Astrocyte of the hippocampus (primary cell): ENCODE results near the gene CNKSR3.

ENCODE experiments used
- DNase-seq: peaks from one replicate; pipeline ENCODE4 v3.0.0; 2011; ENCODE audit warnings: low read depth, low spot score

Gene CNKSR3

GRCh38 chr6:154457046-154457713 lies 53.3 kb downstream of the CNKSR3 start:
- peak; percentile 84 for DNase-seq

DNA sequence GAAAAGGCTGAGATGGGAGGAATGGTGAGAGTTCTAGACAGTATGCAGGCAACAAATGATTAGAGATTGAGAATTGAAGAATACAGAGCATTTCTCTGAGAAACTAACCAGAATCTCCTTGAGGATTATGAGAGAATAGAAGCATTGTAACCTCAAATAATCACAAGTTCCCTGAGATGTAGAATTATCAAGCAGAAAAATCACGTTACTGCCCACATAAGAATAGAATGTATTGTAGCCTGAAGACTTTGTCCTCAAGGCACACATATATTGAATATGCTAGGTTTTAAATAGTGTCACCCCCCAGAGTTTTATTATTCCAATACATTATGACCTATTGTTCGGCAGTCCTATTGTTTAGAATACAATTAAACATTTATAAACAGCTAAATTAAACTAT lies 57.2 kb downstream of the CNKSR3 start:
- DNase-seq = no peak

DNA sequence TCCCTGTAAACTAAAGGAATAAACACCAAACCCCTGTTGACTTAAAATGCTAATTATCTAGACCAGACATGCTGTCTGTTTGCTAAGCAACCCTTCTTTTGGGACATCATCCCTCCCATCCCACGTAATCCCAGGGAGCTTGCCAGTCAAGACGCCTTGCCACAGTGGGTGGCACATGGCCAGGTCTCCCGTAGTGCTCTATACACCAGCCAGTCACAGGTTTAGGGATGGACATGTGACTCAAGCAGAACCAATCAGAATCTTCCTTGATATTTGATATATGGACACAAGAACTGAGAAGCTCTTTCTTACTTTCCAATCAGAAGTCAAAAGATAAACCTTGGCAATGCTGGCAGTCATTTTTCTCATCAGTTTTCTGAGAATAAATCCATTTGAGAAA lies 60.0 kb downstream of the CNKSR3 start:
- DNase-seq = no peak

GRCh38 chr6:154448448-154449096 lies 61.9 kb downstream of the CNKSR3 start:
- peak; percentile 93 for DNase-seq

- no peak for DNase-seq
Observed at GRCh38 chr6:154447954-154448353, 62.5 kb downstream of the CNKSR3 start.

DNA sequence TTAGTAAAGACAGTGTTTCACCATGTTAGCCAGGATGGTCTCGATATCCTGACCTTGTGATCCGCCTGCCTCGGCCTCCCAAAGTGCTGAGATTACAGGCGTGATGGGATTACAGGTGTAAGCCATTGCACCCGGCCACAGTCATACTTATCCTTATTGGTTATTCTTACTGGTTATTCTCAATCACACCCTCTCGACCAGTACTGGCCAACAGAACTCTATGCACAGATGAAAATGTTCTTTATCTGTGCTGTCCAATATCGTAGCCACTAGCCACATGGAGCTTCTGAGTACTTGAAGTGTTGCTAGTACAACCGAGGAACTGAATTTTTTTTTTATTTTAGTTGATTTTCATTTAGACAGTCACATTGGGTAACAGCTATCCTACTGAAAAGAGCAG lies 63.5 kb downstream of the CNKSR3 start:
- DNase-seq = no peak

GRCh38 chr6:154445417-154445816 lies 65.1 kb downstream of the CNKSR3 start:
- DNase-seq = no peak

DNA sequence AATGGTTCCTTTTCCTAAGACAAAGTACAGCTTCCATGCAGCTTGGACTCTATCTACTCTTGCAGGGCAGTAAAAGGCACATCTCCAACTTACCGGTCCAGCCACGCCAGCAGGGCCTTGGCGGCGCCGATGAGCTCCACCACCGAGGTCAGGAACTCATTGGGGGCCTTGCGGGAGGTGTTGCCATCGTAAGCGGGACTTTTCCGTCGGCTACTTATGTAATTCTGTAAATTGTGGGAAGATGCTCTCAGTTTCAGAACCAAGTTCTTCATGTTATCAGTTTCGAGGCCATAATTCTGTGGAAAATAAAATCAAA lies 68.5 kb downstream of the CNKSR3 start:
- DNase-seq = no peak

DNA sequence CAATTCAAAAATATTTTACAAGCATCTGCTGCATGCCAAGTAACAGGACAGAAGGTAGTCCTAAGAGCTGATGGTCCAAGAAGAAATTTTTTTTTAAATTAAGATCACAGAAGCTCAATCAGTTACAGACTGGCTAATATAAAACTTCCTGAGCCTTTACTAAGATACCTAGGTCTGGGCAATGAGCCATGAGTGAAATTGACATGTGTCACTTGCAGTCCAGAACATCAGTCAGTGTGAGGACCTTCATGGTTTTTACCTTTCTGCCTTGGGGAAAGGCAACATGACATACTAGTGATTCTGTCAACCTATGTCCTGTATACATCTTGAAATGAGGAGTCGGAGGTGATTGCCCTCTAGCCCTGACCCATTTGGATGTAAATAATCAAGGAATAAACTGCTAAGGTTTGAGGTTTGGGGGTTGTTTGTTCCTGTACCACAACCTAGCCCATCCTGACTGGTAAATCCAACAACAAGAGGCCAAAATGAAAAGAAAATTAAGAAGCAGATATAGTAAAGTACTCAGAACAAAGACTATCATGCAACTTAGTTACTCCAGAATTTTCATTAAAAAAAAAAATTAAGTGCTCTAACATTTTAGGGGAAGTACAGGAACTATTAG lies 70.0 kb downstream of the CNKSR3 start:
- DNase-seq = no peak

DNA sequence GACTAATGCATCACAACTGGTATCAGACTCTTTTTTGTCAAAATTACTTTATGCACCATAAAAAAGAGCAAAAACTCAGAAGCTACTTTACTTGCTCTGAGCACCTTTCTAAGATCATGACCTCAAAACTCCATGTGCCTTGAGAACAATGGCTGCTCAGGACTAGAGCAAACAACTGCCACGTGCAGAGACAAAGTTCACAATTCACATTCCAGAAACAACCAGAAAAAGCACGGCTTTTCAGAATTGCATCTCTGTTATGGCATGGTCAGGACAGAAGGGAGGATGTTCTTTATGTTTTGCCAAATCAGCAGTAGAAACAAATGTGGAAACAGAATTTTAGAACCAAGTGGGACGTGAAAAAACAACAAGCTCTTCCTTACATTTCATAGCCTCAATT lies 70.5 kb downstream of the CNKSR3 start:
- DNase-seq = no peak

GRCh38 chr6:154438882-154439415 lies 71.5 kb downstream of the CNKSR3 start:
- no peak for DNase-seq

- no peak for DNase-seq
Observed at GRCh38 chr6:154435400-154435945, 75.0 kb downstream of the CNKSR3 start.

- DNase-seq = no peak
Observed at GRCh38 chr6:154434662-154435061, 75.8 kb downstream of the CNKSR3 start.

DNA sequence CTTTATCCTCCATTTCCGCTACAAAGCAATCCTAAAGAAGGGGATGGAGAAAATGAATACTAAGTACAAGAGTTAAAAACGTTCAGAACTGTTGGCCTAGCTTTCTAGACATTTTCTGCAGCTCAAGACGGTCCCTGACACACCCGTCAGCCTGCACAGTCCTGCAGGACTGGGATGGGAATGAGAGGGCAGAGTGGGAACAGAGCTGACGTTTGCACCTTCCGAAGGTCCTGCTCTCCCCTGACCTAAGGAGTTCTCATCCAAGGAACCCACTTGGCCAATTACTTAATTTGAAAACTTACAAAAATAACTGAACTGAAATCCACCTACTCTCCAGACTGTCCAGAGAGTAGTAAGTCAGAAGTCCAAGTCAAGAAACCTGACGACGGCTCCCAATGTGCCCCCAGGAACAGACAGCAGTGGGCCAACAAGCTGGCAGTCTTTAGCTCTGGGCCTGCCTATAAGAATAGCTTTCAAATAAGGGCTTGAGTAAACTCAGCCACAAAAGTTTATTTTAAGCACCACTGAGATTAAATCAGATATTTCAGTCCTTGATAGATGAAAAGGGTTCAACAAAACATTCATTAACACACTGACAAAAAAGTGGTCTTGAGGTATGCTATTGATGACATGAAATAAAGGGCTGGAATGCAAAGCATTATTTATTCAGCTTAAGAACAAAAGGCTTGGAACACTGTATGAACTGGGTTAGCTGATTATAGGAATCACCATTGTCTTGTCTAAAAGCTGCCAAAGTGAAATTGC lies 76.8 kb downstream of the CNKSR3 start:
- DNase-seq = peak; percentile 46

DNA sequence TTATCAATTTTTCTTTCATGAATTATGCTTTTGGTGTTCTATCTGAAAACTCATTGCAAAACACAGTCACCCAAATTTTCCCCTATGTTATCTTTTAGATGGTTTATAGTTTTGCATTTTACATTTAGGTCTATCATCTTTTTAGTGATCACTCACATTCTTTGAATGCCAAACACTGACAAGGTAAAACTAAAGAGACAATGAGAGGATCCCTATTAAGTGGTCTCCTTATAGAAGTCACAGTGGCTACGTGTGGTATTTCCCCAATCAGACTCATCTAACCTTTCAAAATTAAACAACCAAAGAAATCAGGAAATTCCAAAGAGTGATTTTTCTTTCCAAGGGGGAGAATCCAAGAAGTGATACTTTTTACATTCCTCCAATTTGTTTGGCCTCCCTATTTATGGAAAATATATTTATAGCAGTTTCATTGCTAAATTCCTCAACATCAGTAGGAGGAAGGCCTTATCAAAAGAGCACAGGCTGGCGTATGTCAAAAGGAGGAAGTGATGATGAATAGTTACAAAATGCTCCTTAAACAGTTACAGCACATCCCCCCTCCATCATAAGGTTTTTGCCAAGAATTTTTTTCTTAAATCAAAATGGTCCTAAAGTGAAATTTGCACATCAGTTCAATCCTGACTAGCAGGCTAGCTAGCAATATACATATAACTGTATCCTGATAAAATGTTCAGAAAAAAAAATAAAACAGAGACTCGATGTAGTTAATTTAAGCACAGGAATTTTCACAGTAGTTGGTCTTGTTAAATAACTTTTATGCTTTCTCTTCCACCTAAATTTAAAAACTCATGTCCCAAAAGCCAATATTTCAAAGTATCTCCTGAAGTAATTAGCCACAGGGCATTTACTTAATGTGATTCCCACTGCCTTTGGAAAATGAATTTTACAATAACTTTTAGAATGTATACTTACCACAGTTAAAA lies 77.7 kb downstream of the CNKSR3 start:
- no peak for DNase-seq

DNA sequence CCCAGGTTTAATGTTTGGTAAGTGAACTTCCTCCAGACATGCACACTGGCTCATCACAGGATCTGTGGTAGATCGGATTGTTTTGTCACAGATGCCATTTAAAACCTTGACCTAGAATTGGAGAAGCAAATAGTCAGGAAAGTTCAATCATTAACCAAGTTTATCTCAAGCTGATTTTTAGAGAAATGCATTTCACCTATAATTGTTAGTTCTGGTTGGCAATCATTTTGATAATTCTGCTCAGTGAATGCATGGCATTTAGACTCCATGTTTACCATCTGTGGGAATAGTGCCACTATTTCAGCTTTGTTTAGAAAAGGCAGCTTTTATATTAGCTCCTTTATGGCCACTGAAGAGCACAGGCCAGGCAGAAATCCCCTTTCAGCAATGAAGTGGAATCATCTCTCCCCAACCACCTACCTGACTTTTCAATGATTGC lies 80.0 kb downstream of the CNKSR3 start:
- no peak for DNase-seq

DNA sequence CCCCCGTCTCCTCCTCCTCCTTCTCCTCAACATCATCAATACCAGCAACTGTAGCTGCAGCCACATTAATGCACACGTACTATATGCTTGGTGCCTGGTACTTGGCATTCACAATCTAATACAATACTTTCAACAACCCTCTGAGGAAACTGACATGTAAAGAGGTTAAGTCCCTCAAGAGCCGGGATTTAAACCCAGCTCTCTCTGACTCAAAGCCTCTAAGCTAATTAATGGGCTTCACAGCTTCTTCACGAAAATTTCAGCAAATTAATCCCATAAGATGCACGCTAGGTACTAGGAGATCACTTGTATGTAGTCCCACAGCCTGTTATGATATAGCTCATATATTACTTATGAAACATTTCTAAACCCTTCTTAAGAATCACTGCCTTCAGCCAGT lies 80.8 kb downstream of the CNKSR3 start:
- no peak for DNase-seq

DNA sequence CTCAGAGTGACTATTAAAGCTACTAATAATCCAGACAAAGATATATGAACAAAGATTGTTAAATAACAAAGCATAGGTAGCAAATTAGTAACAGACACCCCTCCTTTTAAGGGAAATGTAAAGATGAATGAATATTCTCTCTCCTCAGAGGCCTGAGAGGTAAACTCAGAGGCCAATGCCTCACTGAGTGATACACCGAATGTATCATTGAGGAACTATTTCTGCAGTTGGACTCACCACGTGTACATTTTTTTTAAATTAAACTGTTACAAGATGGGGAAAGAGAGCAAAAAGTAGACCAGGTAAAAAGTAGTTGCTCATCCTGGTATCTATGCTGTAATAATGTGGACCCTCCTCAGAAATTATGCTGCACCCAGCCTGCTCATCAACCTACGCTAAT lies 81.6 kb downstream of the CNKSR3 start:
- DNase-seq = no peak

- no peak for DNase-seq
Observed at GRCh38 chr6:154427446-154427845, 83.0 kb downstream of the CNKSR3 start.

GRCh38 chr6:154426997-154427396 lies 83.5 kb downstream of the CNKSR3 start:
- DNase-seq = no peak

- DNase-seq = no peak
Observed at GRCh38 chr6:154425034-154425433, 85.5 kb downstream of the CNKSR3 start.
